Left ventricle myocardium superior (tissue), 1 donor: ENCODE data around the gene RFPL4A. TPM values are rescaled to one million over a fixed set of nuclear protein-coding genes. Genes with fewer than 3 reads are reported as not detected.
"Not testable (repeated sequence)": the region's sequence is repeated elsewhere in the genome, so short reads cannot be mapped to it uniquely, and the experiment has no call there.

Experiments
- ATAC-seq: fragments of 200-7000 bp; cut with Tn5 transposase; one replicate; pipeline ENCODE4 v1.9.1; 2020; ENCODE audit warnings: mild to moderate bottlenecking, moderate library complexity
- DNase-seq: peaks from one replicate; pipeline ENCODE4 v3.0.0-alpha.2; 2020
- intact Hi-C: fragments of 100-400 bp; cut with micrococcal nuclease; formaldehyde crosslinking; loops from one replicate; pipeline ENCODE4 v1.11.0; 2022
- long read RNA-seq: library from polyadenylated mRNA; unstranded; transcript quantifications from one replicate; pipeline ENCODE4 v2.0.0, GENCODE V29; 2021
- total RNA-seq: library from RNA; stranded (reverse); fragmentation: NEBNext Ultra II Directional; extraction: Animal tissue kit (Norgen Biotek cat#: 25700); gene quantifications from one replicate; pipeline ENCODE4 v1.2.1, GENCODE V29; 2021
- donor health status: DM: no; HTN: yes; CAD: no; lungs with severe emphysema.

The RFPL4A gene
- total RNA-seq: not detected
- long read RNA-seq: 0 reads

GRCh38 chr19:55758797-55759196 is at the start of gene RFPL4A:
TSS of gene RFPL4A (plus strand) at chr19:55759097. CDS start at chr19:55761801, 2,704 bp downstream.
- DNase-seq, intact Hi-C loops, ATAC-seq: not testable (repeated sequence)

GRCh38 chr19:55711719-55712118 is 47.2 kb upstream of the RFPL4A start:
- intact Hi-C loops: no loop called here
- ATAC-seq (no peak), DNase-seq (no peak)

GRCh38 chr19:55712804-55713631 is 45.9 kb upstream of the RFPL4A start:
- intact Hi-C loops: no loop called here

GRCh38 chr19:55716531-55716930 is 42.4 kb upstream of the RFPL4A start:
- DNase-seq (no peak), ATAC-seq (no peak)
- intact Hi-C loops: no loop called here

More at GRCh38 chr19:55712804-55713631, 45.9 kb upstream of the RFPL4A start:
- no peak for ATAC-seq
- no peak for DNase-seq

- ATAC-seq: no peak
- intact Hi-C loops: no loop called here
- DNase-seq: no peak
Observed at GRCh38 chr19:55717251-55717650, 41.6 kb upstream of the RFPL4A start.

- intact Hi-C loops, DNase-seq, ATAC-seq: not testable (repeated sequence)
Observed at GRCh38 chr19:55717879-55718711, 40.8 kb upstream of the RFPL4A start.

GRCh38 chr19:55720214-55720746 is 38.6 kb upstream of the RFPL4A start:
- DNase-seq (no peak), ATAC-seq (no peak)
- intact Hi-C loops: no loop called here

GRCh38 chr19:55720801-55721200 is 38.1 kb upstream of the RFPL4A start:
- no peak for ATAC-seq
- no peak for DNase-seq
- intact Hi-C loops: no loop called here

- DNase-seq (no peak), ATAC-seq (no peak)
- intact Hi-C loops: no loop called here
Observed at GRCh38 chr19:55723491-55723890, 35.4 kb upstream of the RFPL4A start.

GRCh38 chr19:55730378-55730777 is 28.5 kb upstream of the RFPL4A start:
- intact Hi-C loops, DNase-seq, ATAC-seq: not testable (repeated sequence)

- intact Hi-C loops: no loop called here
- ATAC-seq: no peak
- no peak for DNase-seq
Observed at GRCh38 chr19:55738302-55738701, 20.6 kb upstream of the RFPL4A start, which contains the start of gene NLRP9. TSS of gene NLRP9 (minus strand) at chr19:55738402. CDS start at chr19:55738374, 28 bp downstream.

- ATAC-seq (no peak), DNase-seq (no peak)
- intact Hi-C loops: no loop called here
Observed at GRCh38 chr19:55750715-55751114, 8.2 kb upstream of the RFPL4A start.

GRCh38 chr19:55753401-55753800 is 5.5 kb upstream of the RFPL4A start:
- intact Hi-C loops: no loop called here
- DNase-seq (no peak), ATAC-seq (no peak)

- DNase-seq, intact Hi-C loops, ATAC-seq: not testable (repeated sequence)
Observed at GRCh38 chr19:55756808-55757207, 2.1 kb upstream of the RFPL4A start.

GRCh38 chr19:55766466-55766865 is 7.6 kb downstream of the RFPL4A start:
- ATAC-seq (no peak), DNase-seq (no peak)
- intact Hi-C loops: no loop called here

GRCh38 chr19:55768818-55769217 is 9.9 kb downstream of the RFPL4A start, which contains the start of gene RFPL4AL1:
TSS of gene RFPL4AL1 (plus strand) at chr19:55769118. CDS start at chr19:55771805, 2,687 bp downstream.
- DNase-seq, ATAC-seq, intact Hi-C loops: not testable (repeated sequence)

GRCh38 chr19:55769632-55770031 is 10.7 kb downstream of the RFPL4A start:
- DNase-seq, ATAC-seq, intact Hi-C loops: not testable (repeated sequence)

GRCh38 chr19:55777528-55777927 is 18.6 kb downstream of the RFPL4A start:
- intact Hi-C loops: no loop called here
- ATAC-seq: no peak
- DNase-seq: no peak

- intact Hi-C loops: no loop called here
- ATAC-seq: no peak
- DNase-seq: no peak
Observed at GRCh38 chr19:55778331-55778730, 19.4 kb downstream of the RFPL4A start.
